ENCODE data around the gene ARCN1. TPM values are rescaled to one million over a fixed set of nuclear protein-coding genes. Genes with fewer than 3 reads are reported as not detected.
"Not testable (repeated sequence)": the region's sequence is repeated elsewhere in the genome, so short reads cannot be mapped to it uniquely, and the experiment has no call there.

Gene ARCN1
- total RNA-seq, 1 donor from 2014 or later, result 112 TPM

DNA sequence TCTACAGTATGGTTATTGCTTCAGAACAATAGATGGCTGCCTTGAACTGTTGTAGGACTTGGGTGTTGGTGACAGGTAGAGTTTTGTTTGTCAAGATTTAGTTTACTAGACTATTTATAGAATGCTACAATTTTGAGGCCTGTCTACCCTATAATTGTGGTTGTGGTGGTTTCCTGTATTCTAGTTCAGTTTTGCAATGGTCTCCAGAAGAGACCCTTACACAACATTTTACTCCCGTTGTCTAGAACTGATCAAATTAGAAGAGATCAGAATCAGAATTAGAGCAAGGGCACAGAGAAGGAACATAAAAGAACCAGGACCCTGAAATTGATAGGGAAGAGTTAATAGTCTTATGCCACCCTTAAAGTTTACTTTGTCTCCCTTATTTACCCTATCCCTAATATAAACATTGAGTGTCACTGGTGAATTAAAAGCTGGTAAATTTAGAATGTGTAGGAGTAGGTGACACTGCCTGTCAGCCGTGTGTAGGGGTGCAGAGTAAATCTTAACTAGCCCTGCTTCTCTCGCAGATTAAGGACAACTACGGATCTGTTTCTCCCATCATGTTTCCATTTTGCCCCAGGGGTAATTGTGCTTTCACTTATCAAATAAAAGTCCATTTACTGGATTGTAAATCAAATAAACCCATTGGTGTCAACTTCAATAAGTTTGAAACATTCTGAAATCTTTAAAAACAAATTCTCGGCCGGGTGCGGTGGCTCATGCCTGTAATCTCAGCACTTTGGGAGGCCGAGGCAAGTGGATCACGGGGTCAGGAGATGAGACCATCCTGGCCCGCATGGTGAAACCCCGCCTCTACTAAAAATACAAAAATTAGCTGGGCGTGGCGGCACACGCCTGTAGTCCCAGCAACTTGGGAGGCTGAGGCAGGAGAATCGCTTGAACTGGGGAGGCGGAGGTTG, 24.3 kb downstream of the ARCN1 start:
- Histone ChIP-seq H3K27me3 (no peaks in the 10 kb centered on the region), H2AFZ (replicated peaks) (no peak overlapping the region), H3K4me3 (no peak overlapping the region), H3K27ac (no peak overlapping the region), H3K9ac (no peak overlapping the region), H4K20me1 (ENCODE audit: low read depth) (peaks cover 12% of the 10 kb centered on the region), H3K4me2 (no peak overlapping the region), H3F3A (ENCODE audit: low read depth) (no peaks in the 10 kb centered on the region), H3K79me2 (ENCODE audit: low read depth) (no peaks in the 10 kb centered on the region), H3K4me1 (no peaks in the 10 kb centered on the region), H3K9me3 (ENCODE audit: low read depth) (no peaks in the 10 kb centered on the region), H3K36me3 (peaks cover 22% of the 10 kb centered on the region)
- Mint-ChIP-seq H3K27ac (no peak overlapping the region), H3K4me1 (no peaks in the 10 kb centered on the region), H3K4me3 (no peak overlapping the region), H3K9me3 (no peaks in the 10 kb centered on the region), H3K27me3 (ENCODE audit: insufficient read depth, low read depth) (no peaks in the 10 kb centered on the region), H3K36me3 (peaks cover 32% of the 10 kb centered on the region)
- no peak for DNase-seq (ENCODE audit: low spot score)
- TF ChIP-seq, protein P1, sequence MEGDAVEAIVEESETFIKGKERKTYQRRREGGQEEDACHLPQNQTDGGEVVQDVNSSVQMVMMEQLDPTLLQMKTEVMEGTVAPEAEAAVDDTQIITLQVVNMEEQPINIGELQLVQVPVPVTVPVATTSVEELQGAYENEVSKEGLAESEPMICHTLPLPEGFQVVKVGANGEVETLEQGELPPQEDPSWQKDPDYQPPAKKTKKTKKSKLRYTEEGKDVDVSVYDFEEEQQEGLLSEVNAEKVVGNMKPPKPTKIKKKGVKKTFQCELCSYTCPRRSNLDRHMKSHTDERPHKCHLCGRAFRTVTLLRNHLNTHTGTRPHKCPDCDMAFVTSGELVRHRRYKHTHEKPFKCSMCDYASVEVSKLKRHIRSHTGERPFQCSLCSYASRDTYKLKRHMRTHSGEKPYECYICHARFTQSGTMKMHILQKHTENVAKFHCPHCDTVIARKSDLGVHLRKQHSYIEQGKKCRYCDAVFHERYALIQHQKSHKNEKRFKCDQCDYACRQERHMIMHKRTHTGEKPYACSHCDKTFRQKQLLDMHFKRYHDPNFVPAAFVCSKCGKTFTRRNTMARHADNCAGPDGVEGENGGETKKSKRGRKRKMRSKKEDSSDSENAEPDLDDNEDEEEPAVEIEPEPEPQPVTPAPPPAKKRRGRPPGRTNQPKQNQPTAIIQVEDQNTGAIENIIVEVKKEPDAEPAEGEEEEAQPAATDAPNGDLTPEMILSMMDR (IDR thresholded peaks at IDR 0.05), result no peak
- TF ChIP-seq EZH2phosphoT487 (IDR thresholded peaks at IDR 0.05), result no peak
- TF ChIP-seq EZH2 (IDR thresholded peaks at IDR 0.05), result no peak

DNA sequence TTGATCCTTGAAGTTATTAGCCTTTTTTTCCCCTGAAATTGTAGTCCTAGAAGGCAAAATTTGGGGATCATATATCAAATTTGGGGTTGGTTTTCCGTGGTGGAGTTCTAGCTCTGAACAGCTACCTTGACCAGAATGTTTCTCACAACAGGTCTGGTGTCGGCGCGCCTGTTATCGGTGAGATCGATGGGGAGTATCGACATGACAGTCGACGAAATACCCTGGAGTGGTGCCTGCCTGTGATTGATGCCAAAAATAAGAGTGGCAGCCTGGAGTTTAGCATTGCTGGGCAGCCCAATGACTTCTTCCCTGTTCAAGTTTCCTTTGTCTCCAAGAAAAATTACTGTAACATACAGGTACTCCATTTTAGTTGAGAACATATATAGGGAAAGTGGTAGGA, 25.3 kb downstream of the ARCN1 start:
- H3K9ac ChIP-seq, result no peak overlapping the region
- no peak overlapping the region for H3K27ac ChIP-seq
- peaks cover 12% of the 10 kb centered on the region for H4K20me1 ChIP-seq (ENCODE audit: low read depth)
- H3K9me3 ChIP-seq (ENCODE audit: low read depth), result no peaks in the 10 kb centered on the region
- H3K4me3 ChIP-seq, result no peak overlapping the region
- no peaks in the 10 kb centered on the region for H3K9me3 Mint-ChIP-seq
- no peak overlapping the region for H3K27ac Mint-ChIP-seq
- H3K4me3 Mint-ChIP-seq, result no peak overlapping the region
- no peak overlapping the region for H3K4me2 ChIP-seq
- peaks cover 22% of the 10 kb centered on the region for H3K36me3 ChIP-seq
- peaks cover under 1% of the 10 kb centered on the region for H3F3A ChIP-seq (ENCODE audit: low read depth)
- no peak overlapping the region for H2AFZ ChIP-seq (replicated peaks)
- no peaks in the 10 kb centered on the region for H3K27me3 ChIP-seq
- H3K79me2 ChIP-seq (ENCODE audit: low read depth), result no peaks in the 10 kb centered on the region
- peaks cover 32% of the 10 kb centered on the region for H3K36me3 Mint-ChIP-seq
- no peak for DNase-seq (ENCODE audit: low spot score)
- no peaks in the 10 kb centered on the region for H3K27me3 Mint-ChIP-seq (ENCODE audit: insufficient read depth, low read depth)
- no peaks in the 10 kb centered on the region for H3K4me1 ChIP-seq
- H3K4me1 Mint-ChIP-seq, result no peaks in the 10 kb centered on the region
- TF ChIP-seq, protein P1 (IDR thresholded peaks at IDR 0.05), result no peak
- TF ChIP-seq EZH2phosphoT487 (IDR thresholded peaks at IDR 0.05), result no peak
- no peak for TF ChIP-seq EZH2 (IDR thresholded peaks at IDR 0.05)

DNA sequence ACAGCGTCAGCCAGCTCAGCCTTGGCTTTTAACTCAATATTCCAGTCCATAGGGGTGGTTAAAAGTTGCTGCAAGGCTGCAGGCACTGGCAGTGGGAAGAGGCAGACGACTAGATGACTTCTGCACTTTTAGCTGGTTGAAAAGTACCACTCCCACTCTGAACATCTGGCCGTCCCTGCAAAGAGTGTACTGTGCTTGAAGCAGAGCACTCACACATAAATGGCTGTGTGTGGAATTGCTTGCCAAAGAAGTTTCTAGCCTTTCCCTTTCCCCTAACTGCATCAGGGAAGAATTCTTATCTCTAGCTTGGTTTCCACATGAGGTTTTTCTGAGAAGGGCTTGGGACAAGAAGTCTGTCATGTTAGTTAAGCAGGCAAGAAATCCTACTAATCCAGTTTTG, 30.1 kb downstream of the ARCN1 start:
- no peak overlapping the region for H3K4me3 Mint-ChIP-seq
- DNase-seq (ENCODE audit: low spot score), result no peak
- H3K27ac Mint-ChIP-seq, result no peak overlapping the region
- H3K4me1 ChIP-seq, result peaks cover 24% of the 10 kb centered on the region
- peaks cover 32% of the 10 kb centered on the region for H3F3A ChIP-seq (ENCODE audit: low read depth)
- TF ChIP-seq, protein P1 (IDR thresholded peaks at IDR 0.05), result no peak
- TF ChIP-seq EZH2phosphoT487 (IDR thresholded peaks at IDR 0.05) (no peak), EZH2 (IDR thresholded peaks at IDR 0.05) (no peak)
- H4K20me1 ChIP-seq (ENCODE audit: low read depth), result peaks cover 9% of the 10 kb centered on the region
- H3K79me2 ChIP-seq (ENCODE audit: low read depth), result no peaks in the 10 kb centered on the region
- no peak overlapping the region for H3K4me2 ChIP-seq
- H3K27me3 ChIP-seq, result peaks cover 26% of the 10 kb centered on the region
- H2AFZ ChIP-seq (replicated peaks), result no peak overlapping the region
- H3K4me1 Mint-ChIP-seq, result peaks cover 31% of the 10 kb centered on the region
- peaks cover 3% of the 10 kb centered on the region for H3K27me3 Mint-ChIP-seq (ENCODE audit: insufficient read depth, low read depth)
- H3K4me3 ChIP-seq, result no peak overlapping the region
- H3K9me3 Mint-ChIP-seq, result no peaks in the 10 kb centered on the region
- no peaks in the 10 kb centered on the region for H3K9me3 ChIP-seq (ENCODE audit: low read depth)
- no peak overlapping the region for H3K9ac ChIP-seq
- H3K27ac ChIP-seq, result no peak overlapping the region
- H3K36me3 ChIP-seq, result peaks cover 9% of the 10 kb centered on the region
- peaks cover 20% of the 10 kb centered on the region for H3K36me3 Mint-ChIP-seq

DNA sequence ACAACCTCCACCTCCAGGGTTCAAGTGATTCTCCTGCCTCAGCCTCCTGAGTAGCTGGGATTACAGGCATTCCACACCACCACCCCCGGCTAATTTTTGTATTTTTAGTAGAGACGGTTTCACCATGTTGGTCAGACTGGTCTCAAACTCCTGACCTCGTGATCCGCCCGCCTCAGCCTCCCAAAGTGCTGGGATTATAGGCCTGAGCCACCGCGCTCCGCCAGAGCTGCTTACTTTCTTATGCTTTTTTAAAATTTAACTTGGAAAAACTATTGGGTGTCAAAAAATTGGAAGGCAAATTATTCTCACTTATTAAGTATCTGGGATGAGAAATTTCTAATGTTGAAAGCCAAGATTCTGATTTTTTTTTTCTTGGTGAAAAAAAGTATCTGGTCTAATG, 31.5 kb downstream of the ARCN1 start:
- H3K27ac ChIP-seq; DNase-seq (ENCODE audit: low spot score); H3K36me3 ChIP-seq; H3K79me2 ChIP-seq (ENCODE audit: low read depth); H3K4me2 ChIP-seq; H3K9me3 Mint-ChIP-seq; H3K27me3 Mint-ChIP-seq (ENCODE audit: insufficient read depth, low read depth); H3K4me3 Mint-ChIP-seq; H3K9ac ChIP-seq; H3K27ac Mint-ChIP-seq; H3K4me3 ChIP-seq; H4K20me1 ChIP-seq (ENCODE audit: low read depth); H3K9me3 ChIP-seq (ENCODE audit: low read depth); H2AFZ ChIP-seq (replicated peaks): not testable (repeated sequence)
- Mint-ChIP-seq H3K4me1 (peaks cover 34% of the 10 kb centered on the region), H3K36me3 (peaks cover 16% of the 10 kb centered on the region)
- peaks cover 24% of the 10 kb centered on the region for H3K4me1 ChIP-seq
- H3F3A ChIP-seq (ENCODE audit: low read depth), result peaks cover 32% of the 10 kb centered on the region
- H3K27me3 ChIP-seq, result peaks cover 39% of the 10 kb centered on the region
